Loucy (cell line): ENCODE data around the gene CCDC33.

Experiments
- H2AFZ ChIP-seq: fragments of 200-600 bp; sonication (generic); 2 replicates; pipeline ENCODE4 v1.6.0; 2016; ENCODE audit warnings: antibody characterized with exemption, mild to moderate bottlenecking, low read length, moderate library complexity
- H3F3A ChIP-seq: fragments of 200-600 bp; 2 replicates; pipeline ENCODE4 v1.6.0; 2016; ENCODE audit warnings: antibody characterized with exemption, low read depth, mild to moderate bottlenecking
- H3K27me3 ChIP-seq: fragments of 200-600 bp; sonication (generic); 2 replicates; pipeline ENCODE4 v1.6.1; 2014; ENCODE audit warnings: low read length, mild to moderate bottlenecking; ENCODE audit not compliant: insufficient read depth, poor library complexity, severe bottlenecking
- H3K36me3 ChIP-seq: fragments of 200-600 bp; sonication (generic); 2 replicates; pipeline ENCODE4 v1.6.1; 2016; ENCODE audit warnings: low read length; ENCODE audit not compliant: insufficient read depth
- H3K4me1 ChIP-seq: fragments of 200-600 bp; sonication (generic); 2 replicates; pipeline ENCODE4 v1.5.1; 2014; ENCODE audit warnings: low read length, mild to moderate bottlenecking; ENCODE audit not compliant: insufficient read depth, poor library complexity, severe bottlenecking
- H3K4me2 ChIP-seq: fragments of 200-600 bp; sonication (generic); 2 replicates; pipeline ENCODE4 v1.6.0; 2014; ENCODE audit warnings: antibody characterized with exemption, low read length, low read depth, mild to moderate bottlenecking; ENCODE audit not compliant: poor library complexity, severe bottlenecking
- H3K4me3 ChIP-seq: fragments of 200-600 bp; sonication (generic); 2 replicates; pipeline ENCODE4 v1.5.1; 2014; ENCODE audit warnings: low read length, mild to moderate bottlenecking, mixed read lengths; ENCODE audit not compliant: poor library complexity, severe bottlenecking
- H3K79me2 ChIP-seq: fragments of 200-600 bp; sonication (generic); 2 replicates; pipeline ENCODE4 v1.6.1; 2014; ENCODE audit warnings: low read length; ENCODE audit not compliant: insufficient read depth
- H3K9ac ChIP-seq: fragments of 200-600 bp; sonication (generic); 2 replicates; pipeline ENCODE4 v1.6.0; 2014; ENCODE audit warnings: mild to moderate bottlenecking, low read depth, low read length, moderate library complexity; ENCODE audit not compliant: poor library complexity, severe bottlenecking
- H3K9me2 ChIP-seq: fragments of 200-600 bp; sonication (generic); replicated peaks from 2 replicates; pipeline ENCODE4 v1.6.1; 2016; ENCODE audit warnings: low read depth, low read length, mixed read lengths
- H3K9me3 ChIP-seq: fragments of 200-600 bp; sonication (generic); 2 replicates; pipeline ENCODE4 v1.6.1; 2014; ENCODE audit warnings: mild to moderate bottlenecking, antibody characterized with exemption, low read length, low read depth; ENCODE audit not compliant: insufficient read depth
- H4K20me1 ChIP-seq: fragments of 200-600 bp; sonication (generic); 2 replicates; pipeline ENCODE4 v1.6.0; 2014; ENCODE audit warnings: antibody characterized with exemption, low read length, mild to moderate bottlenecking; ENCODE audit not compliant: insufficient read depth, poor library complexity, severe bottlenecking
- EZH2phosphoT487 ChIP-seq: fragments of 200-600 bp; IDR thresholded peaks from 2 replicates; pipeline ENCODE4 v1.6.1; 2018; ENCODE audit warnings: antibody characterized with exemption, mild to moderate bottlenecking, moderate library complexity, borderline replicate concordance
- TF ChIP-seq, protein P1 (sequence below): fragments of 200-600 bp; sonication (generic); conservative IDR thresholded peaks from 2 replicates; pipeline ENCODE4 v1.5.1; 2014; ENCODE audit warnings: mild to moderate bottlenecking, antibody characterized with exemption, low read length

CCDC33 gene

DNA sequence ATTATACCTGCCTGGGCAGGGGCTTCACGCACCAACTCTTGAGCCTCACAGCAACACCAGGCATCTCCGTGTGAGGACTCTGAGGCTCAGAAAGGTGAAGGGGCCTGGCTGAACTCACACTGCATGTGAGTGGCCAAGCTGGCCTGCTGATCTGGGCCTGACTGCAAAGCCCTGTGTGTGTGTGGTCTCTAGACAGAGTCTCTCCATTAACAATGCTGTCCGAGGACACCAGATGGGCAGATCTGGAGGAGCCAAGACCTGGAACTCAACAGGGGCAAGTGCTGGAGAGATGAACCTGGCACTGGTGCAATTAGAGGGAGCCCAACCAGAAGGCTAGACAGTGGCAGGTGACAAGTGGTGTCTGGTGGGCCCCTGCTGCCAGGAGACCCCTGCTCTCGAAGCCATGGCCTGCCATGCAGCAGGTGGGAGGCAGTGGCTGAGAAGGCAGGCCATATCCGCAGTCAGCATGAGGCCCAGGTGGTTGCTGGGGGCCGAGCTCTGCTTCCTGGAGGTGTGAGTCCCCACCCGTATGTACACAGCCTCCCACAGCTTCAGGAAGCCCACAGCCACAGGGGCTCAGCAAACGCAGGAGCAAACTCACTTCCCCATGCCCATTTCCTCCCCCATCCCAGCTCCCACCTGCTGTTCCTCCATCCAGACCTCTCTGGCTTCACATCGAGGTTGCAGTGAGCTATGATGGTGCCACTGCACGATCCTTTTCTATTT is 92.4 kb downstream of the CCDC33 start:
- no peaks in the 10 kb centered on the region for H3K27me3 ChIP-seq
- no peak overlapping the region for H3K4me2 ChIP-seq

DNA sequence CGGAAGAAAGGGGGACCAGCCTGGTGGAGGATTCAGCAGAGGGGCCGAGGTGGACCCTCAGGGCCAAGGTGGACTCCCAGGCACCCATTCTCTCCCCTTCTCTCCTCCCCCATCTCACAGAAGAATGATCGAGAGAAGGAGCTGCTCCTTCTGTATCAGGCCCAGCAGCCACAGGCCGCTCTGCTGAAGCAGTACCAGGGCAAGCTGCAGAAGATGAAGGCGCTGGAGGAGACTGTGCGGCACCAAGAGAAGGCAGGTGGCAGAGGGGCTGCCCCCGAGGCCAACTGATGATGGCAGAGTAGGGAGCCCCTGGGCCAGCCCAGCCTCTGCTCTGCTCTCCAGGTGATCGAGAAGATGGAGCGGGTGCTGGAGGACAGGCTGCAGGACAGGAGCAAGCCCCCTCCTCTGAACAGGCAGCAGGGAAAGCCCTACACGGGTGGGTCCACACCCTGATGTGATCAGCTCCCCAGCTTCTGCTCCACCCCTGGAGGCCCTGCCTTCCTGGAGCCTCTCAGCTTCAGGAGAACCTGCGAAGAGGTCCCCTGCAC is 94.8 kb downstream of the CCDC33 start:
- Histone ChIP-seq H2AFZ (no peak overlapping the region), H3K4me2 (no peak overlapping the region), H3K79me2 (no peaks in the 10 kb centered on the region), H4K20me1 (no peaks in the 10 kb centered on the region), H3K36me3 (no peaks in the 10 kb centered on the region), H3K4me1 (peaks cover 18% of the 10 kb centered on the region), H3K9ac (no peak overlapping the region), H3K4me3 (no peak overlapping the region), H3K27me3 (no peaks in the 10 kb centered on the region), H3K9me3 (no peaks in the 10 kb centered on the region), H3F3A (no peaks in the 10 kb centered on the region), H3K9me2 (no peaks in the 10 kb centered on the region)
- TF ChIP-seq, protein P1, sequence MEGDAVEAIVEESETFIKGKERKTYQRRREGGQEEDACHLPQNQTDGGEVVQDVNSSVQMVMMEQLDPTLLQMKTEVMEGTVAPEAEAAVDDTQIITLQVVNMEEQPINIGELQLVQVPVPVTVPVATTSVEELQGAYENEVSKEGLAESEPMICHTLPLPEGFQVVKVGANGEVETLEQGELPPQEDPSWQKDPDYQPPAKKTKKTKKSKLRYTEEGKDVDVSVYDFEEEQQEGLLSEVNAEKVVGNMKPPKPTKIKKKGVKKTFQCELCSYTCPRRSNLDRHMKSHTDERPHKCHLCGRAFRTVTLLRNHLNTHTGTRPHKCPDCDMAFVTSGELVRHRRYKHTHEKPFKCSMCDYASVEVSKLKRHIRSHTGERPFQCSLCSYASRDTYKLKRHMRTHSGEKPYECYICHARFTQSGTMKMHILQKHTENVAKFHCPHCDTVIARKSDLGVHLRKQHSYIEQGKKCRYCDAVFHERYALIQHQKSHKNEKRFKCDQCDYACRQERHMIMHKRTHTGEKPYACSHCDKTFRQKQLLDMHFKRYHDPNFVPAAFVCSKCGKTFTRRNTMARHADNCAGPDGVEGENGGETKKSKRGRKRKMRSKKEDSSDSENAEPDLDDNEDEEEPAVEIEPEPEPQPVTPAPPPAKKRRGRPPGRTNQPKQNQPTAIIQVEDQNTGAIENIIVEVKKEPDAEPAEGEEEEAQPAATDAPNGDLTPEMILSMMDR = no peak
- TF ChIP-seq EZH2phosphoT487 = no peak

More for the DNA sequence above, 92.4 kb downstream of the CCDC33 start:
- H3K9me3 ChIP-seq = no peaks in the 10 kb centered on the region
- H3K36me3 ChIP-seq = no peaks in the 10 kb centered on the region
- no peaks in the 10 kb centered on the region for H3F3A ChIP-seq
- no peak overlapping the region for H3K9ac ChIP-seq
- H3K79me2 ChIP-seq = no peaks in the 10 kb centered on the region
- H2AFZ ChIP-seq = no peak overlapping the region
- peaks cover 22% of the 10 kb centered on the region for H3K4me1 ChIP-seq
- no peaks in the 10 kb centered on the region for H4K20me1 ChIP-seq
- no peaks in the 10 kb centered on the region for H3K9me2 ChIP-seq
- H3K4me3 ChIP-seq = no peak overlapping the region
- TF ChIP-seq, protein P1 = no peak
- TF ChIP-seq EZH2phosphoT487 = no peak

DNA sequence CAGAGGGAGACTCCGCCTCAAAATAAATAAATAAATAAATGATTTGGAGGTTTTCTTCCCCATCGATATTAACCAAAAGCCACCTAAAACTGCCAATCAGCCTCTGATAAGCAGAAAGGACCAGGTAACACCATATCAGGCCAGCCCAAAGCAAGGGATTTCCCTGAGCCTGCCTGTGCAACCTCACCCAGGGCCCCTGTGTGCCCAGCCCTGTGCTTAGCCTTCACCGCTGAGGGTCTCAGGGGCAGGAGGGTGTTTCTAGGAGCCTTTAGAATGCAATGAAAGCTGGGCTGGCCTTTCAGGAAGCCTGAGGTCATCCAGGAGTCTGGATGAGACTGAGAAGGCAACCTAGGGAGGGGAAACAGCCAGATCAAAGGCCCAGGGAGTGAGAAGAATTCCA is 95.9 kb downstream of the CCDC33 start:
- Histone ChIP-seq H3K4me2 (no peak overlapping the region), H3F3A (no peaks in the 10 kb centered on the region), H3K27me3 (no peaks in the 10 kb centered on the region), H3K79me2 (no peaks in the 10 kb centered on the region), H3K9me2 (no peaks in the 10 kb centered on the region), H3K9me3 (no peaks in the 10 kb centered on the region), H3K36me3 (no peaks in the 10 kb centered on the region), H2AFZ (no peak overlapping the region), H4K20me1 (no peaks in the 10 kb centered on the region), H3K9ac (no peak overlapping the region), H3K4me1 (peaks cover 18% of the 10 kb centered on the region), H3K4me3 (no peak overlapping the region)
- TF ChIP-seq, protein P1 = no peak
- TF ChIP-seq EZH2phosphoT487 = no peak
